AG09309 (cell line): Measurements from ENCODE around the gene RAB6A.

Experiments used
- DNase-seq: peaks from one replicate; pipeline ENCODE4 v3.0.0-alpha.2; 2010; ENCODE audit warnings: low read depth
- H3K4me3 ChIP-seq: 2 replicates; pipeline ENCODE4 v1.5.1; 2011; ENCODE audit warnings: mild to moderate bottlenecking, low read depth, low read length, moderate library complexity; ENCODE audit not compliant: control insufficient read depth
- CTCF ChIP-seq: IDR thresholded peaks from 2 replicates; pipeline ENCODE4 v1.5.1; 2011; ENCODE audit warnings: mild to moderate bottlenecking, low read depth, low read length, inconsistent platforms; ENCODE audit not compliant: insufficient read depth, control insufficient read depth; ENCODE audit errors: missing control alignments

The RAB6A gene

GRCh38 chr11:73635721-73636120, 125.2 kb downstream of the RAB6A start:
- no peak for TF ChIP-seq CTCF
- no peak overlapping the region for H3K4me3 ChIP-seq
- DNase-seq, result no peak

GRCh38 chr11:73633999-73634398, 126.9 kb downstream of the RAB6A start:
- no peak overlapping the region for H3K4me3 ChIP-seq
- DNase-seq, result no peak
- TF ChIP-seq CTCF, result no peak

DNA sequence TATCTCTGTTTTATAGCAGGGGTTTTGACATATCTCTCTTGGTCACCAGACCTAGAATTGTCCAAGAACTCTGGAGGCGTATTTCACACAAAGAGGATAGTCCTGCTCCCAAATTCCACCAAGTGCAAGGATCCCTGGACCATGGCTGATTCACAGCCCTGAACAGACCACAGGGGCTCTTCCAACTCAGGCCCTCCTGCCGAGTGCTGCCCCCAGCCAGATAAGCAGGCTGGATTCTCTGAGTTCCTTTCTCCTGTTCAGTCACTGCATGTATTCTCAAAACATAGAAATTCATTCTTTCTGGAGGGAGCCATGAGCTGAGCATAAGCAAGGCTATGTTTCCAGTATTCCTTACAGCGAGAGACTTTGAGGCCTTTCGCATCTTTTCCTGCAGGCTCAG, 127.9 kb downstream of the RAB6A start:
- H3K4me3 ChIP-seq, result no peak overlapping the region
- TF ChIP-seq CTCF, result no peak
- DNase-seq, result no peak

GRCh38 chr11:73629907-73630306, 131.0 kb downstream of the RAB6A start:
- DNase-seq, result no peak
- no peak for TF ChIP-seq CTCF
- H3K4me3 ChIP-seq, result no peak overlapping the region

DNA sequence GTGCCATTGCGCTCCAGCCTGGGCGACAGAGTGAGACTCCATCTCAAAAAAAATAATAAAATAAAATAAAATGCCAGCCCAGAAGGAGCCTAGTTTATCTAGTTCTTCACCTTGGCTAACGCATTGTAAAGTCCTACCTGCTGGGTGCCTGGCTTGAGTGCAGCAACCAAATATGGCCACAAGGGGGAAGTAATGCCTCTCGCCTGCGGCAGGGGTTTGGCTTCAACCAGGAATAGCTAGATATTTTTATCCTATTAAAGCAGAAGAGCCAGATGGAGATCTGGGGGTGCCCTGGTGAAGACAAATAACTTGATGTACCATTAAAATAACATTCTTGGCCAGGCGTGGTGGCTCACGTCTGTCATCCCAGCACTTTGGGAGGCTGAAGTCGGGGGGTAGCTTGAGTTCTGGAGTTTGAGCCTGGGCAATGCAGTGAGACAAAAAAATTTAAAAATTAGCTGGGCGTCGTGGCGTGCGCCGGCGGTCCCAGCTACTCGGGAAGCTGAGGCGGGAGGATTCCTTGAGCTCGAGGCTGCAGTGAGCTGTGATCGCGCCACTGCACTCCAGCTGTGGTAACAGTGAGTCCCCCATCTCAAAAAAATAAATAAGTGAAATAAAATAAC, 135.1 kb downstream of the RAB6A start:
- peak; percentile 13 for DNase-seq
- H3K4me3 ChIP-seq, result peak overlapping the region; percentile 15; the same call in 1 of the 2 replicates
- peak; percentile 92 for TF ChIP-seq CTCF
